OCI-LY3 (cell line): Measurements from ENCODE around the gene KLK5.

Experiments
- EZH2phosphoT487 ChIP-seq: fragments of 200-600 bp; shearing (Covaris generic); IDR thresholded peaks from 2 replicates; pipeline ENCODE4 v1.6.1; 2018; ENCODE audit warnings: antibody characterized with exemption, mixed run types, low read depth
- TF ChIP-seq, protein P1 (sequence below): fragments of 200-600, 300-600 bp; sonication (generic); IDR thresholded peaks from 2 replicates; pipeline ENCODE4 v1.5.1; 2014; ENCODE audit warnings: antibody characterized with exemption, low read length, low read depth

DNA sequence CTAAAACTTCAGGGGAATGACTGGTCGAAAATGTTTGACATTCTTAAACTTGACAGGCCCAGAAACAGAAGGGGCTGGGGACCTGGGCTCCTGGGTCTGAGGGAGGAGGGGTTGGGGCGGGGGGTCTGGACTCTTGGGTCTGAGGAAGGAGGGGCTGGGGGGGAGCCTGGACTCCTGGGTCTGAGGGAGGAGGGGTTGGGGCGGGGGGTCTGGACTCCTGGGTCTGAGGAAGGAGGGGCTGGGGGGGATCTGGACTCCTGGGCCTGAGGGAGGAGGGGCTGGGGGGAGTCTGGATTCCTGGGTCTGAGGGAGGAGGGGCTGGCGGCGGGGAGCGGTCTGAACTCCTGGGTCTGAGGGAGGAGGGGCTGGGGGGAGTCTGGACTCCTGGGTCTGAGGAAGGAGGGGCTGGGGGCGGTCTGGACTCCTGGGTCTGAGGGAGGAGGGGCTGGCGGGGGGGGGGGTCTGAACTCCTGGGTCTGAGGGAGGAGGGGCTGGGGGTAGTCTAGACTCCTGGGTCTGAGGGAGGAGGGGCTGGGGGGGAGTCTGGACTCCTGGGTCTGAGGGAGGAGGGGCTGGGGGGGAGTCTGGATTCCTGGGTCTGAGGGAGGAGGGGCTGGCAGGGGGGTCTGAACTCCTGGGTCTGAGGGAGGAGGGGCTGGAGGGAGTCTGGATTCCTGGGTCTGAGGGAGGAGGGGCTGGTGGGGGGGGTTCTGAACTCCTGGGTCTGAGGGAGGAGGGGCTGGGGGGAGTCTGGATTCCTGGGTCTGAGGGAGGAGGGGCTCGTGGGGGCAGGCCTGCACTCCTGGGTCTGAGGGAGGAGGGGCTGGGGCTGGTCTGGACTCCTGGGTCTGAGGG is 22.1 kb upstream of the KLK5 start:
- TF ChIP-seq, protein P1, sequence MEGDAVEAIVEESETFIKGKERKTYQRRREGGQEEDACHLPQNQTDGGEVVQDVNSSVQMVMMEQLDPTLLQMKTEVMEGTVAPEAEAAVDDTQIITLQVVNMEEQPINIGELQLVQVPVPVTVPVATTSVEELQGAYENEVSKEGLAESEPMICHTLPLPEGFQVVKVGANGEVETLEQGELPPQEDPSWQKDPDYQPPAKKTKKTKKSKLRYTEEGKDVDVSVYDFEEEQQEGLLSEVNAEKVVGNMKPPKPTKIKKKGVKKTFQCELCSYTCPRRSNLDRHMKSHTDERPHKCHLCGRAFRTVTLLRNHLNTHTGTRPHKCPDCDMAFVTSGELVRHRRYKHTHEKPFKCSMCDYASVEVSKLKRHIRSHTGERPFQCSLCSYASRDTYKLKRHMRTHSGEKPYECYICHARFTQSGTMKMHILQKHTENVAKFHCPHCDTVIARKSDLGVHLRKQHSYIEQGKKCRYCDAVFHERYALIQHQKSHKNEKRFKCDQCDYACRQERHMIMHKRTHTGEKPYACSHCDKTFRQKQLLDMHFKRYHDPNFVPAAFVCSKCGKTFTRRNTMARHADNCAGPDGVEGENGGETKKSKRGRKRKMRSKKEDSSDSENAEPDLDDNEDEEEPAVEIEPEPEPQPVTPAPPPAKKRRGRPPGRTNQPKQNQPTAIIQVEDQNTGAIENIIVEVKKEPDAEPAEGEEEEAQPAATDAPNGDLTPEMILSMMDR, result no peak
- no peak for TF ChIP-seq EZH2phosphoT487
